UCSD-AML1 (cell line): ENCODE data around the gene KDELR3.
A peak's percentile ranks its signal among the peaks of the same experiment; 100 is the strongest.

Source experiments
- DNase-seq: peaks from one replicate; lab custom pipeline; 2025; ENCODE audit not compliant: unreplicated experiment; lab: John Stamatoyannopoulos, UW

The KDELR3 gene

GRCh38 chr22:38467904-38468442 lies at the start of gene KDELR3:
Gene KDELR3, plus strand, starts transcription at chr22:38468096. Its CDS starts 138 bp downstream, at chr22:38468234.
- DNase-seq, result peak; percentile 30

- DNase-seq, result no peak
Measured at GRCh38 chr22:38418589-38418988, 49.3 kb upstream of the KDELR3 start.

- no peak for DNase-seq
Measured at GRCh38 chr22:38419121-38419857, 48.6 kb upstream of the KDELR3 start.

- no peak for DNase-seq
Measured at GRCh38 chr22:38419858-38420160, 48.1 kb upstream of the KDELR3 start.

GRCh38 chr22:38420734-38421133 lies 47.2 kb upstream of the KDELR3 start:
- DNase-seq, result no peak

GRCh38 chr22:38422611-38423511 lies 45.0 kb upstream of the KDELR3 start:
- no peak for DNase-seq

- no peak for DNase-seq
Measured at GRCh38 chr22:38423512-38424503, 44.1 kb upstream of the KDELR3 start.

GRCh38 chr22:38424525-38425080 lies 43.3 kb upstream of the KDELR3 start:
- no peak for DNase-seq

GRCh38 chr22:38426628-38427027 lies 41.3 kb upstream of the KDELR3 start:
- no peak for DNase-seq

- no peak for DNase-seq
Measured at GRCh38 chr22:38427465-38427864, 40.4 kb upstream of the KDELR3 start.

- DNase-seq, result no peak
Measured at GRCh38 chr22:38427940-38428339, 40.0 kb upstream of the KDELR3 start.

- no peak for DNase-seq
Measured at GRCh38 chr22:38428714-38429113, 39.2 kb upstream of the KDELR3 start.

GRCh38 chr22:38429499-38430068 lies 38.3 kb upstream of the KDELR3 start:
- no peak for DNase-seq

- no peak for DNase-seq
Measured at GRCh38 chr22:38431266-38432010, 36.5 kb upstream of the KDELR3 start.

GRCh38 chr22:38432264-38432663 lies 35.6 kb upstream of the KDELR3 start:
- DNase-seq, result no peak

GRCh38 chr22:38433871-38434270 lies 34.0 kb upstream of the KDELR3 start:
- no peak for DNase-seq

GRCh38 chr22:38435010-38435409 lies 32.9 kb upstream of the KDELR3 start:
- no peak for DNase-seq

GRCh38 chr22:38435965-38436364 lies 31.9 kb upstream of the KDELR3 start:
- no peak for DNase-seq

- DNase-seq, result no peak
Measured at GRCh38 chr22:38436629-38437395, 31.1 kb upstream of the KDELR3 start.
